Type B pancreatic cell (in vitro differentiated cells): Measurements from ENCODE around the gene ARL14EP. TPM values are rescaled to one million over a fixed set of nuclear protein-coding genes. Genes with fewer than 3 reads are reported as not detected.

Experiments used
- DNase-seq: peaks from one replicate; pipeline ENCODE4 v3.0.0; 2021; ENCODE audit warnings: mixed read lengths; ENCODE audit not compliant: unreplicated experiment; ENCODE audit errors: extremely low spot score
- H3K27ac Mint-ChIP-seq: 2 replicates; pipeline ENCODE4 v1.8.0; 2021; ENCODE audit warnings: mild to moderate bottlenecking, mixed read lengths
- H3K27me3 Mint-ChIP-seq: 2 replicates; pipeline ENCODE4 v1.8.0; 2021; ENCODE audit warnings: mixed read lengths
- H3K36me3 Mint-ChIP-seq: 2 replicates; pipeline ENCODE4 v1.8.0; 2021; ENCODE audit warnings: mixed read lengths
- H3K4me1 Mint-ChIP-seq: one replicate; pipeline ENCODE4 v1.8.0; 2021; ENCODE audit warnings: mixed read lengths; ENCODE audit not compliant: unreplicated experiment
- H3K4me3 Mint-ChIP-seq: 2 replicates; pipeline ENCODE4 v1.8.0; 2021; ENCODE audit warnings: mild to moderate bottlenecking, mixed read lengths
- H3K9me3 Mint-ChIP-seq: 2 replicates; pipeline ENCODE4 v1.8.0; 2021; ENCODE audit warnings: mixed read lengths
- total RNA-seq: library from RNA; stranded (reverse); gene quantifications from 2 replicates; pipeline ENCODE4 v1.2.1, GENCODE V29; 2021; ENCODE audit warnings: low replicate concordance
- TF ChIP-seq, protein P1 (sequence below): fragments of 200-600 bp; sonication (generic); conservative IDR thresholded peaks from 2 replicates; pipeline ENCODE4 v1.5.0; 2021; ENCODE audit warnings: antibody characterized with exemption, mild to moderate bottlenecking

Gene ARL14EP
- total RNA-seq, 1 donor from 2014 or later = 34.5 TPM

DNA sequence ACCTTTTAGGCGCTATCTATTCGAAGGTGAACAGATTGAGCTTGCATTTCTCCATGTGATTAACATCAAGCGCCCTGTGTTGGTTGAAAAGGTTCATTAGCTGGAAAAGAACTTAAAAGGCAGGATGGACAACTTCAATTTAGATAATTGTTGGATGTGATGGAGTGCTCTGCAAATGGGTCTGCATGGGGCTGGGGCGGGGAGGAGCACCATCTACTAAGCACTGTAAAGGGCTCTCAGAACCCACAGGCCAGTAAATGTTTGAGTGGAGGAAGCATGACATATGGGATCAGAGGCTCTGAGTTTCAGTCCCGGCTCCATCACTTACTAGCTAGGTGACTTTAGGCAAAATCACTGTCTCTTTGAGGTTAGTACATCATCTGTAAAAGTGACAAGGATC is 28.2 kb downstream of the ARL14EP start:
- Mint-ChIP-seq H3K36me3 (no peaks in the 10 kb centered on the region), H3K27me3 (no peaks in the 10 kb centered on the region), H3K9me3 (no peaks in the 10 kb centered on the region), H3K27ac (no peak overlapping the region), H3K4me3 (no peak overlapping the region), H3K4me1 (peaks cover 22% of the 10 kb centered on the region)
- DNase-seq = no peak
- TF ChIP-seq, protein P1, sequence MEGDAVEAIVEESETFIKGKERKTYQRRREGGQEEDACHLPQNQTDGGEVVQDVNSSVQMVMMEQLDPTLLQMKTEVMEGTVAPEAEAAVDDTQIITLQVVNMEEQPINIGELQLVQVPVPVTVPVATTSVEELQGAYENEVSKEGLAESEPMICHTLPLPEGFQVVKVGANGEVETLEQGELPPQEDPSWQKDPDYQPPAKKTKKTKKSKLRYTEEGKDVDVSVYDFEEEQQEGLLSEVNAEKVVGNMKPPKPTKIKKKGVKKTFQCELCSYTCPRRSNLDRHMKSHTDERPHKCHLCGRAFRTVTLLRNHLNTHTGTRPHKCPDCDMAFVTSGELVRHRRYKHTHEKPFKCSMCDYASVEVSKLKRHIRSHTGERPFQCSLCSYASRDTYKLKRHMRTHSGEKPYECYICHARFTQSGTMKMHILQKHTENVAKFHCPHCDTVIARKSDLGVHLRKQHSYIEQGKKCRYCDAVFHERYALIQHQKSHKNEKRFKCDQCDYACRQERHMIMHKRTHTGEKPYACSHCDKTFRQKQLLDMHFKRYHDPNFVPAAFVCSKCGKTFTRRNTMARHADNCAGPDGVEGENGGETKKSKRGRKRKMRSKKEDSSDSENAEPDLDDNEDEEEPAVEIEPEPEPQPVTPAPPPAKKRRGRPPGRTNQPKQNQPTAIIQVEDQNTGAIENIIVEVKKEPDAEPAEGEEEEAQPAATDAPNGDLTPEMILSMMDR = no peak

DNA sequence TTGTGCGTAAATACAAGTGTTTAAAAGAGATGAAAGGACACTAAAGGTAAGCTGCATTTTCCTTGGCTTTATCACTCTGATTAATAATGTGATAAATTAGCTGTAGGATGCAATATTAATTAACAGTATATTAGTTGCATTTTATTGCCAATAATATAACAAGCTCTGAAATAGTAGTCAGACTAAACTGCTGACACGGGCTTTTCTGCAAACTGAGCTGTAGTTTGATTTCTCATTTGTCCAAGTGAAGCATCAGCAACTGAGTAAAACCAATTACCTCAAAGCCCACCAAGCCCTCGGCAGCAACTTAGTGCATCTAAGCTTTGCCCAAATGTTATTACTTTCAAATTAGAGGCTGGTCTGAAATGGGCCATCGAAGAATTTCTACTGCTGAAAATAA is 33.5 kb downstream of the ARL14EP start:
- Mint-ChIP-seq H3K27ac (no peak overlapping the region), H3K9me3 (no peaks in the 10 kb centered on the region), H3K36me3 (no peaks in the 10 kb centered on the region), H3K4me3 (no peak overlapping the region), H3K4me1 (peaks cover 10% of the 10 kb centered on the region), H3K27me3 (no peaks in the 10 kb centered on the region)
- TF ChIP-seq, protein P1 = no peak
- no peak for DNase-seq

DNA sequence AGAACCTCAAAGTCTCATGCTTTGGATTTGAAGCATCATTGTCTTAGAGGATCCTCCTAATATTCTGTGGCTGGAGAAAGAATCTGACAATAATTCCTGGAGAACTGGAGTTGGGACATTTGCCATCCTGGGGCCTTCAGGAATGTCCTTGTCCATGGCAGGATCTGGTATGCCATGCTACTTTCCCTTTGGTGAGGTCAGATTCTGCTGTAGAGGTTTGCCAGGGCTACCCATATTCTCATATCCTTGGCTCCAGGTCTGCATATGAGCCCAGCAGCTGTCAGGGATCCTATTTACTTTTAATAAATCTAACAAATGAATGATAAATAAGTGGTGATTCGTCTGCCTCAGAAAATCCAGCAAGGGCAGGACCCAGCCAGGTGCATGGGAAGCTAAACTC is 35.0 kb downstream of the ARL14EP start:
- TF ChIP-seq, protein P1 = no peak
- Mint-ChIP-seq H3K27ac (no peak overlapping the region), H3K4me3 (no peak overlapping the region)

DNA sequence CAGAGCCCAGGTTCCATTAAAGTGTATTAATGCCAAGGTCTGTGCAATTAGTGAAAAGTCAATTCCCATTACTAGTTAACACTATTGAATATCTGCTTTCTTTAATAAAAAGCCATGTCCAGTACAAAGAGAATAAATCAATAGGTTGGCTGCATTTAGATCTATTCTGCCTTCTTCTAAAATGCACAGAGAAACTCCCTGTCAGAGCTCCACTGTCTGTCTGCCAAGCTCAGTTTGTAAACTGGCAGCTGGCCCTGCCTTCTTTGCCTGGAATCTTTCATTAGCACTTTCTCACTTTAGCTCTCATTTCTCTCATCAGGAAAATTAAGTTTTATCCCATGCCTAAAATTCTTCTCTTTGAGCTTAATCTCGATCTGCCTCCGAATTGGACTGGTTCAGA is 35.6 kb downstream of the ARL14EP start:
- Mint-ChIP-seq H3K4me1 (no peaks in the 10 kb centered on the region), H3K9me3 (no peaks in the 10 kb centered on the region), H3K36me3 (peaks cover 3% of the 10 kb centered on the region)

More for the DNA sequence above, 35.0 kb downstream of the ARL14EP start:
- Mint-ChIP-seq H3K9me3 (no peaks in the 10 kb centered on the region), H3K27me3 (no peaks in the 10 kb centered on the region), H3K36me3 (peaks cover 3% of the 10 kb centered on the region), H3K4me1 (peaks cover under 1% of the 10 kb centered on the region)
- DNase-seq = no peak

DNA sequence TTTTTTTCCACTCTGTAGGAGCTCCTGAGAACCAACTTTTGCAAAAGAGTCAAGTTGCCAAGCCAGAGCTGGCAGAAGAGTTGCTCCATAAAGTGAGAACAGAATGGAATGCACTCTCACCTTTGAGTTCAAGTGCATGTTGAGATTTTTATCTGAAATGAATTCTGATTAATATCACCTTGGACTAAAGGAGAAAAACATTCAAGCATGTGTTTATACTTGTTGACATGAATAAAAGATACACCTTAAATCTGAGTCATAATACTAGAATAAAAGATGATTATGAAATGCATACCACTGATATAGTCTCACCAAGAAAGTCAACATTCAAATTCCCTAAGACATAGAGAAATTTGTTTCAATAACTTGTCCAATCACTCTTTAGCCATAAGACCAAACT is 37.8 kb downstream of the ARL14EP start:
- TF ChIP-seq, protein P1 = no peak
- Mint-ChIP-seq H3K36me3 (peaks cover 3% of the 10 kb centered on the region), H3K4me3 (no peak overlapping the region), H3K27me3 (no peaks in the 10 kb centered on the region), H3K27ac (no peak overlapping the region), H3K9me3 (peaks cover under 1% of the 10 kb centered on the region), H3K4me1 (peaks cover 17% of the 10 kb centered on the region)
- no peak for DNase-seq

More for the DNA sequence above, 35.6 kb downstream of the ARL14EP start:
- H3K4me3 Mint-ChIP-seq = no peak overlapping the region
- H3K27me3 Mint-ChIP-seq = no peaks in the 10 kb centered on the region
- TF ChIP-seq, protein P1 = no peak
- no peak for DNase-seq
- H3K27ac Mint-ChIP-seq = no peak overlapping the region
